NCI-H526 treated with DMSO at 0.1 percent for 48 hours (cell line): ENCODE measurements around the gene SLC26A6.
A peak's percentile ranks its signal among the peaks of the same experiment; 100 is the strongest.

ENCODE experiments used
- DNase-seq: peaks from one replicate; lab custom pipeline; 2025; lab: John Stamatoyannopoulos, UW

The SLC26A6 gene

GRCh38 chr3:48599077-48599501, 36.2 kb downstream of the SLC26A6 start:
- no peak for DNase-seq

GRCh38 chr3:48598323-48599076, 36.8 kb downstream of the SLC26A6 start:
- DNase-seq: peak; percentile 12

DNA sequence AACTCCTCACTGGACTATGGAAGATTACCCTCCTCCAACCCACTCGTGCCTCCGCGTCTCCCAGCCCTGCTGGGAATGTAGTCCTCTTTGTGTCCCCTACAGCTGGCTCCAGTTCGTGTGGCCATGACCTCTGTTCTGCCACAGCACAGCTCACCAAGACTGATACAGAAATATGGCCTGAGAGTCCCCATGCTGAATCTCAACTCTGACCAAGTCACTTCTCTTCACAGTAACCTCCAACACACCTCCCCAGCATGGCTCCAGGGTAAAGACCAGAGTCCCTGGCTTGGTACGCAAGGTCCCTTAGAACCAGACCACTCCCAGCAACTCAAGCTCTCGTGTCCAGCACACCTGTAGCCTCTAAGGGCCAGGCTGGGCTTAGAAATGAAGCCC, 37.9 kb downstream of the SLC26A6 start:
- DNase-seq: no peak

DNA sequence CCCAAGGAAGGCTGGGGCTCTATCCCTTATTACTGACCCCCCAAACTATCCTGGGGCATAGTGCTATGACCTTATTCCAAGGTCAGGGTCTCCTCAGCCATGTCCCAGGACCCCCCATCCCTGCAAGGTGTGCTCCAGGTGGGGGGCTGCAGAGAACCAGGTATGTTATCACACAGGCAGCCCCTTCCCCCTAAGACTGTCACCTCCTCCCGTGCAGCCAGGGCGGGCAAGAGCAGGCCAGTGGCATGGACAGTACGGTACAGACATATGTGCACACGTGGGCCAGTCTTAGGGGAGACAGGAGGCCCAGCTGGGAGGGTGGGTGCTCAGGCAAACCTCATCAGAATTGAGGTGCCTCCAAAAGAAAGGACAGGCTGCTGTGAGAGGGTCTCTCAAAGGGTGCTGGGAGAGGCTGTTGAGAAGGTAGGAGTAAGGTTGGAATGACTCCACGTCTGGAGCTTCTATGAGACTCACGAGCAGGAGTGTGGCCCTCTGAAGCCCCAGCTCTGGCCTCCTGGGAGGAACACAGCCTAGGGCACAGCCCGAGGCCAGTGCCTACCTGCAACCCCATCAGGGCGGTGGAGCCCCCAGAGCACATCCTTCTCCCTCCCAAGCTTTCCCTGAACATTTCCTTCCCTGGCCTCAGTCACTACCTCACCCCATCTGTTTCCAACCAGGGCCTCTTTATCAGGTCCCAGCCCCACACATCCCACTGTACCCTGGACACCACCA, 38.4 kb downstream of the SLC26A6 start:
- no peak for DNase-seq

DNA sequence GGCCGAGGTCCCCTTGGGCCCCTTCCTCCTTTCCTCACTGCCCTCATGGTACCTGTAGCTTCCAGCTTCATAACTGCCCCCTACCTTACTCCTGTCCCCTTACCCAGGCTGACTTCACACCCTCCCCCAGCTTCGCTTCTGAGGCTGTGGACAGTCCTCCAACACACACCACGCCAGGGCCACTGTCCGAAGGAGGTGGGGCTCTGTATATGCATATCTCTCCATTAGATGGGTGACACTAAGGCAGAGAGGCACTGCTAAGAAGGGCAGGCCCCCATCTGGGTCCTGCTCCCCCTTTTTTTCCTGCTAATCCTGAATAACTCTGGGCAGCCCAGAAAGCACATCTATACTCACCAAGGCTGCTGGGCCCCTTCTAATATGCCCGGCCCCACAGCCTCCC, 39.1 kb downstream of the SLC26A6 start:
- no peak for DNase-seq

GRCh38 chr3:48595526-48596121, 39.6 kb downstream of the SLC26A6 start:
- no peak for DNase-seq

DNA sequence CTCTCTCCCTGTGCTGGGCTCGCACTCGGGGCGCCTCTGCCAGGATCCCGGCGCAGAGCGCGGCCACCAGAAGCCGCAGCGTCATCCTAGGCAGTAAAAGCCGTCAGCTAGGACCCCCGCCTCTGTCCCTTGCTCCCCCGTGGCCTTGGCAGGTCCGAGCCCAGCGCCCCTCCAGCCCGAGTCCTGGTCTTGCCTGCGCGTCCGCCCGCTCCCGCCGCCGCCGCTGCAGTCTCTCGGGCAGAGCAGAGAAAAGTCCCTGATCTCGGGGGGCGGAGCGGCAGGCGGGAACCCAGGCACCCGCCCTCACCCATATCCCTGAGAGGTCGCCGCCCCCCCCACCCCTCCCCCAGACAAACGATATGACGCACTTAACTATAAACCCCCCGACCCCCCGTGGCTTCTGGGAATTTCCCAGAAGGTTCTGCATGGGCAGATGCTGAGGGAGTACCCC, 40.2 kb downstream of the SLC26A6 start, which contains the start of gene COL7A1:
Gene COL7A1 (minus strand): TSS at position 255 of the 451 bp plus-strand sequence. CDS start 170 bp downstream, at position 85.
- DNase-seq: no peak

DNA sequence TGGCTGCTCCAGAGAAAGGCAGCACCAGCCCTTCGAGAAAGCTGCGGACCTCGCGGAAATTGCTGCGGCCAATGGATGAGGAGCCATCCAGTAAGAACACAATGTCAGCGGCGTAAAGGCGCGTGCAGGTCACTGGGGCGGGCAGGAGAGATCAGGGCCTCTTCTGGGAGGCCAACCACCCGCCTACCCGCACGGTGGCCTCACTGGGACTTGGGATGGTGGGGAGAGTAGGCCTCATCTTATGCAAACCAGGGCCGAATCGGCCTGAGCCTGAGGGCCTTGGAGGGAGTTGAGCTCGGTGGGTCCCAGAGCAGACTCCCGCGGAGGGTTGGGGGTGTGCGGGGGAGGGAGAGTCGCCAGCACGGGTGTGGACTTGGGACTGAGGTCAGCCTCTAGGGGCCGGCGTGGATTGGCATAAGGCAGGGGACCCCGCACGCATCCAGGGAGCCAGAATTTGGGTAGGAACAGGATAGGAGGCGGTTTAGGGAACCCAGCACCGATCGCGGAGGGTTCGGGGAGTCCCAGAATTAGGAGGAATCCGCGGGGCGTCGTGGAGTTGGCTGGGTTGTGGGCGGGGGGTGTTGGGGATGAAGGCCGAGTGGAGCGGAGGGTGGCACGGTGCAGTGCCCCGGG, 40.7 kb downstream of the SLC26A6 start:
- DNase-seq: no peak

DNA sequence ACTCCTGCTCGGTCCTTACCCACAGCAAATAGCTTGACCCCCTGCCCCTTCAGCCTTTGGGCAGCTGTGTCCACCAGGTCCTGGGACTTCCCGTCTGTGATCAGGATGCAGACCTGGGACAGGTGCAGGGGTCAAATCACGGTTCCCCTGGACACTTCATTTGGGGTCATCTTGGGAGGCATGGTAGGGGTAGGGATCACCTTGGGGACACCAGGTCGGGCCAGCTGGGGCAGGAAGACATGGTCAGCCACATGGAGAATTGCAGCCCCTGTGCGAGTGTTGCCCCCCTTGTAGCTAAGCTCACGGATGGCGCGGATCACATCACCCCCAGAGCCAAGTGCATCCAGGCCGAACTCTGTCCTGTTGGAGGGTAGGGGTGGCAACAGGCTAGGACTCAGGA, 41.9 kb downstream of the SLC26A6 start:
- no peak for DNase-seq

DNA sequence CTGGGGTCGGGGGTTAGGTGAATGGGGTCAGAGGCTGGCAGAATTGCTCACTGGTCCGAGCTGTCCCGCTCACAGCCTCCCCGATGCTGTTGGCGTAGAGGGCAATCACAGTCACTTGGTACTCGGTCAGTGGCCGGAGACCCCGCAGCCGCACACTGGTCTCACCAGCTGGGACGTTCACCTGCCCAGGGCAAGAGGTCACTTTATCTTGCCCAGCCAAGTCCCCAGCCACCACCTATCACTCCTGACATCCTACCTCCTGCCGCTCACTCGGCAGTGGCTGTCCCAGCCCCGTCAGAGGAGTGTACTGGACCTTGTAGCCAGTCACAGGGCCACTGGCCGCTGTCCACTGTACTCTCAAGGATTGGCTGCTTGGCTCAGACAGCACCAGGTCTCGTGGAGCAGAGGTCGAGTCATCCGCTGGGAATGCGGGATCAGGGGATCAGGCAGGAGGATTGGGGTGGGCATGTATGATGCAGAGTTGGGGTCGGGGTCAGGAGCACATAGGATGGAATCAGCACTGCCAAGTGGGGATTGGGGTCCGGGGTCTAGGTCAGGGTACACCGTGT, 42.7 kb downstream of the SLC26A6 start:
- no peak for DNase-seq

- DNase-seq: no peak
Measured at GRCh38 chr3:48591886-48592518, 43.3 kb downstream of the SLC26A6 start.

- DNase-seq: no peak
Measured at GRCh38 chr3:48591436-48591835, 43.8 kb downstream of the SLC26A6 start.

GRCh38 chr3:48588230-48588629, 47.0 kb downstream of the SLC26A6 start:
- DNase-seq: no peak

GRCh38 chr3:48587686-48588085, 47.6 kb downstream of the SLC26A6 start:
- DNase-seq: no peak

GRCh38 chr3:48585411-48585810, 49.9 kb downstream of the SLC26A6 start:
- DNase-seq: no peak

DNA sequence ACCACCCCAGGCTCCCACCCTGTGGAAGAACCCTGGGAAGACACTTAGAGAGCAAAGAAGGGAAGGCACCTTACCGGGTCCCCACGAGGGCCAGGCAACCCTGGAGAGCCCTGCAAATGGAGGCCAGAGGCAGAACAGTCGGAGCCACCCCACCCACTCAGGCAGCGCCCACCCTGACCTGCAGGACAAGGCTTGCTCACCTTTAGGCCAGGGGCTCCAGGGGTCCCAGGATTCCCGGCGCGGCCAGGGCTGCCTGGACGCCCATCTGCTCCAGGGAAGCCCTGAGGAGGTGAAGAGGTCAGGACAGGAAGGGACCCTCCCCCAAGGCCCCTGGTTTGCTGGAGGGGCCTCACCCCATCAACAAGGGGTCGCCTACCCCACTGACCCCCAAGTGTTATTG, 50.4 kb downstream of the SLC26A6 start:
- DNase-seq: no peak

DNA sequence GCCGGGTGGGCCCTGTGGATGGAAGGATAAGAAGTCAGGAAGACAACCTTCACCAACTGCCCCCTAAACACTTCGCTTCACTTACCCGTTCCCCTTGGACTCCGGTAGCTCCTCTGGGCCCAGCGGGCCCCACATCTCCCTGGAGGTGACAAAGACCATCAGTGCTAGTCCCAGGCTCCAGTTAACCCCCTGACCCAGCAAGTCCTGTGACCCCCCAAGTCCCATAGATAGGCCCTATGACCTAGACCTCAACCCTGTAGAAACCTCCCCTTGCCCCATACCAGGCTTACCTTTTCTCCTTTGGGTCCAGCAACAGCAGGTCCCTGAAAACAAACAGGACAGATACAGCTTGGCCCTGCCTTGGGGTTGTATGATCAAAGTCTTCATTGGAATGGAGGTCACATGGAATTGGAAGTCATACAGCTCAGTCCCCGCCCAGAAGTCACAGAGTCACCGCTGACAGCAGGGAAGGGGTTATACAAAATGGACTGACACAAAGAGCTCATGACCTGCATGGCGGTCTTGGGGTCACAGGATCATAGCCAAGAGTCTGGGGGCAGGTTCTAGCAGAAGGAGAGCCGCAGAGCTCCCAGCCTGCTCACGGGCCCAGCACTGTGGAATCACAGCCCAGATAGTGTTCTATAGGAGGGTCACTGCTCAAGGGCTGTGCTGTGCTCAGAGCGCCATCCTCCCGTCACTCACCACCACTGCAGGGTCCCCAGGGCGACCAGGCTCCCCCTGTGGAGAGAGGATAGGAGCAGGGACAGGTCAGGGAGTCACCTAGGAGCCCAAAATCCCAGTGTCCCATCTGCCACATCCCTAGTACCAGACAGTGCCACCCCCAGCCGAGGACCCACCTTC, 53.4 kb downstream of the SLC26A6 start:
- DNase-seq: no peak

- no peak for DNase-seq
Measured at GRCh38 chr3:48576647-48577046, 58.6 kb downstream of the SLC26A6 start.
